Caco-2 (cell line): Measurements from ENCODE around the gene KLHL15. TPM values are rescaled to one million over a fixed set of nuclear protein-coding genes. Genes with fewer than 3 reads are reported as not detected.

Experiments used
- BruUV-seq: library from RNA; stranded (reverse); fragments of 400-500 nt; replicated peaks from 2 replicates; lab custom pipeline; 2021; lab: Mats Ljungman, UMichigan
- CTCF ChIA-PET: fragments of 300-600 bp; sonication (Branson Sonifier 250); formaldehyde crosslinking; loops from one replicate; lab custom pipeline; 2022; ENCODE audit warnings: antibody characterized with exemption; lab: Charles Lee
- POLR2A ChIA-PET: fragments of 300-600 bp; sonication (Branson Sonifier 250); formaldehyde crosslinking; loops from one replicate; lab custom pipeline; 2022; ENCODE audit warnings: antibody characterized with exemption; lab: Charles Lee
- DNase-seq, 2 experiments: peaks; one replicate each; pipeline versions ENCODE4 v3.0.0 to v3.0.0-alpha.2; 2020 to 2022
- H3K27me3 ChIP-seq: replicated peaks from 2 replicates; pipeline ENCODE4 v1.6.0; 2011; ENCODE audit warnings: low read length; ENCODE audit not compliant: control insufficient read depth, insufficient read depth
- H3K36me3 ChIP-seq: 2 replicates; pipeline ENCODE4 v1.5.1; 2011; ENCODE audit warnings: low read length; ENCODE audit not compliant: control insufficient read depth, insufficient read depth
- H3K4me1 ChIP-seq: fragments of 250-450 bp; sonication (Bioruptor Pico); 2 replicates; pipeline ENCODE4 v1.5.1; 2020; ENCODE audit warnings: mild to moderate bottlenecking
- H3K4me3 ChIP-seq: 2 replicates; pipeline ENCODE4 v1.5.1; 2011; ENCODE audit warnings: low read depth, mild to moderate bottlenecking, control low read depth, low read length
- H3K9me3 ChIP-seq: fragments of 250-450 bp; sonication (Bioruptor Pico); 2 replicates; pipeline ENCODE4 v1.5.1; 2020; ENCODE audit warnings: mild to moderate bottlenecking, moderate library complexity
- H3K27ac Mint-ChIP-seq: one replicate; pipeline ENCODE4 v1.8.0; 2022; ENCODE audit warnings: mixed read lengths; ENCODE audit not compliant: unreplicated experiment
- H3K27me3 Mint-ChIP-seq: one replicate; pipeline ENCODE4 v1.8.0; 2022; ENCODE audit warnings: mixed read lengths; ENCODE audit not compliant: insufficient read depth, unreplicated experiment
- H3K36me3 Mint-ChIP-seq: one replicate; pipeline ENCODE4 v1.8.0; 2022; ENCODE audit warnings: mild to moderate bottlenecking, mixed read lengths; ENCODE audit not compliant: insufficient read depth, unreplicated experiment
- H3K4me1 Mint-ChIP-seq: one replicate; pipeline ENCODE4 v1.8.0; 2022; ENCODE audit warnings: low read depth, mixed read lengths; ENCODE audit not compliant: unreplicated experiment
- H3K4me3 Mint-ChIP-seq: one replicate; pipeline ENCODE4 v1.8.0; 2022; ENCODE audit warnings: mild to moderate bottlenecking, moderate library complexity, mixed read lengths; ENCODE audit not compliant: unreplicated experiment
- H3K9me3 Mint-ChIP-seq: one replicate; pipeline ENCODE4 v1.8.0; 2022; ENCODE audit warnings: mixed read lengths; ENCODE audit not compliant: unreplicated experiment
- CTCF ChIP-seq, 2 experiments: fragments of 200-600 bp in 1 of 2; IDR thresholded peaks; 1 replicate in 1 of 2; 2 replicates in 1 of 2; pipeline versions ENCODE4 v1.5.1 to v1.8.0; 2011 to 2022; ENCODE audit warnings: antibody characterized with exemption in 1 of 2, control low read depth in 1 of 2, inconsistent platforms in 1 of 2, low read depth in 1 of 2, low read length in 1 of 2, mild to moderate bottlenecking in 1 of 2, moderate library complexity in 1 of 2; ENCODE audit not compliant: insufficient read depth in 1 of 2, severe bottlenecking in 1 of 2, unreplicated experiment in 1 of 2
- intact Hi-C: fragments of 100-400 bp; cut with micrococcal nuclease; formaldehyde crosslinking; loops from one replicate; pipeline ENCODE4 v1.10.0; 2022; ENCODE audit not compliant: unreplicated experiment
- total RNA-seq: library from RNA; stranded (reverse); gene quantifications from 2 replicates; pipeline ENCODE4 v1.2.3, GENCODE V29; 2022

KLHL15 gene
- total RNA-seq, 1 experiment from 2014 or later, result 7.4 TPM

GRCh38 chrX:24027985-24028384, 999 bp upstream of the KLHL15 start:
- POLR2A ChIA-PET, result no interaction called here
- no peaks in the 10 kb centered on the region for H3K27me3 Mint-ChIP-seq
- intact Hi-C loops, result loop anchor here (10.0 kb wide), 1 partner anchor 93 kb away; no protein-coding TSS in a partner anchor

GRCh38 chrX:24026432-24026831, 554 bp downstream of the KLHL15 start:
- H3K9me3 Mint-ChIP-seq, result no peaks in the 10 kb centered on the region
- TF ChIP-seq CTCF (IDR thresholded peaks at IDR 0.05; ENCODE audit: insufficient read depth in 1 of 2, low read depth in 1 of 2, low read length in 1 of 2, severe bottlenecking in 1 of 2, unreplicated experiment in 1 of 2), result no peak
- H3K4me1 ChIP-seq, result no peaks in the 10 kb centered on the region
- BruUV-seq, result no TSS peak
- H3K27me3 Mint-ChIP-seq, result no peaks in the 10 kb centered on the region
- peak overlapping the region; percentile 90 for H3K4me3 ChIP-seq
- intact Hi-C loops, result loop anchor here (10.0 kb wide), 1 partner anchor 92 kb away; no protein-coding TSS in a partner anchor
- ChIA-PET POLR2A (interaction anchor here (0.6 to 1.2 kb wide), 5 partner anchors 28 to 283 kb away, joined by 3 to 6 read pairs (median 3); partner anchors contain the start of genes ACOT9, APOO, CXorf58 and SAT1), CTCF (interaction anchor here (2.0 kb wide), 1 partner anchor 28 kb away, joined by 31 read pairs; the partner anchor contains the start of gene EIF2S3)
- H3K27me3 ChIP-seq, result no peaks in the 10 kb centered on the region
- peak overlapping the region; percentile 93 for H3K27ac Mint-ChIP-seq
- H3K4me1 Mint-ChIP-seq, result no peaks in the 10 kb centered on the region
- no peaks in the 10 kb centered on the region for H3K9me3 ChIP-seq
- H3K36me3 Mint-ChIP-seq, result peaks cover 18% of the 10 kb centered on the region
- DNase-seq, result no peak
- H3K4me3 Mint-ChIP-seq, result peak overlapping the region; percentile 80
- no peaks in the 10 kb centered on the region for H3K36me3 ChIP-seq

More at GRCh38 chrX:24027985-24028384, 999 bp upstream of the KLHL15 start:
- no peak for DNase-seq
- CTCF ChIA-PET, result interaction anchor here (0.6 kb wide), 1 partner anchor 27 kb away, joined by 3 read pairs; the partner anchor contains the start of gene EIF2S3
- Mint-ChIP-seq H3K4me1 (no peaks in the 10 kb centered on the region), H3K36me3 (peaks cover 11% of the 10 kb centered on the region), H3K27ac (no peak overlapping the region), H3K9me3 (no peaks in the 10 kb centered on the region), H3K4me3 (no peak overlapping the region)
- Histone ChIP-seq H3K36me3 (no peaks in the 10 kb centered on the region), H3K4me3 (no peak overlapping the region), H3K4me1 (no peaks in the 10 kb centered on the region), H3K9me3 (no peaks in the 10 kb centered on the region), H3K27me3 (no peaks in the 10 kb centered on the region)
- no TSS peak for BruUV-seq
- TF ChIP-seq CTCF (IDR thresholded peaks at IDR 0.05; ENCODE audit: insufficient read depth in 1 of 2, low read depth in 1 of 2, low read length in 1 of 2, severe bottlenecking in 1 of 2, unreplicated experiment in 1 of 2), result no peak

GRCh38 chrX:24025741-24026403, 1.1 kb downstream of the KLHL15 start:
- H3K27me3 ChIP-seq, result no peaks in the 10 kb centered on the region
- H3K27me3 Mint-ChIP-seq, result no peaks in the 10 kb centered on the region
- no peaks in the 10 kb centered on the region for H3K4me1 Mint-ChIP-seq
- no peaks in the 10 kb centered on the region for H3K9me3 Mint-ChIP-seq
- ChIA-PET POLR2A (interaction anchor here (0.6 to 1.2 kb wide), 8 partner anchors 28 to 283 kb away, joined by 3 to 6 read pairs (median 3); partner anchors contain the start of genes ACOT9, APOO, CXorf58 and SAT1), CTCF (interaction anchor here (0.6 to 2.0 kb wide), 5 partner anchors 25 to 59 kb away, joined by 3 to 31 read pairs (median 3); partner anchors contain the start of gene EIF2S3)
- H3K4me3 Mint-ChIP-seq, result peak overlapping the region; percentile 80
- H3K36me3 Mint-ChIP-seq, result peaks cover 20% of the 10 kb centered on the region
- H3K27ac Mint-ChIP-seq, result peak overlapping the region; percentile 93
- no peak for TF ChIP-seq CTCF (IDR thresholded peaks at IDR 0.05; ENCODE audit: insufficient read depth in 1 of 2, low read depth in 1 of 2, low read length in 1 of 2, severe bottlenecking in 1 of 2, unreplicated experiment in 1 of 2)
- H3K4me1 ChIP-seq, result no peaks in the 10 kb centered on the region
- H3K36me3 ChIP-seq, result no peaks in the 10 kb centered on the region
- H3K9me3 ChIP-seq, result no peaks in the 10 kb centered on the region
- BruUV-seq, result no TSS peak
- intact Hi-C loops, result loop anchor here (1.0 to 10.0 kb wide), 2 partner anchors 28 to 91 kb away; partner anchors contain the start of gene EIF2S3
- peak overlapping the region; percentile 90 for H3K4me3 ChIP-seq
- no peak for DNase-seq
